NCI-H446 (cell line): ENCODE data around the gene GINS3.

ENCODE experiments used
- DNase-seq, 2 experiments: peaks; one replicate each; lab custom pipeline; 2025; lab: John Stamatoyannopoulos, UW

Gene GINS3

GRCh38 chr16:58392215-58393137, at the start of gene GINS3:
GINS3 (plus strand) TSS chr16:58392471; CDS start chr16:58392602, 131 bp downstream.
- DNase-seq, result peak; percentile 60 to 84

DNA sequence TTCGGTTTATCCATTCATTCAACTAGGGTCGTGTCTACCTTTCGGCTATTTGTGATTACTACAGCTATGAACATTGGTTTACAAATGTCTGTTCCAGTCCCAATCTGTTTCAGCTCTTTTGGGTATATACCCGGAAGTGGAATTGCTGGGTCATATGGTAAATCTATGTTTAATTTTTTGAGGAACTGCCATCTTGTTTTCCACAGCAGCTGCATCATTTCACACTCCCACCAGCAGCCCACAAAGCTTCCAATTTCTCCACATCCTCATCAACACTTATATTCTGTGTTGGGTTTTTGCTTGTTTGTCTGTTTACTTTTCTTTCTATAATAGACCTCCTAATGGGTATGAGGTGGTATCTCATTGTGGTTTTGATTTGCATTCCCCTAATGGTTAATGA, 48.7 kb upstream of the GINS3 start:
- no peak for DNase-seq

DNA sequence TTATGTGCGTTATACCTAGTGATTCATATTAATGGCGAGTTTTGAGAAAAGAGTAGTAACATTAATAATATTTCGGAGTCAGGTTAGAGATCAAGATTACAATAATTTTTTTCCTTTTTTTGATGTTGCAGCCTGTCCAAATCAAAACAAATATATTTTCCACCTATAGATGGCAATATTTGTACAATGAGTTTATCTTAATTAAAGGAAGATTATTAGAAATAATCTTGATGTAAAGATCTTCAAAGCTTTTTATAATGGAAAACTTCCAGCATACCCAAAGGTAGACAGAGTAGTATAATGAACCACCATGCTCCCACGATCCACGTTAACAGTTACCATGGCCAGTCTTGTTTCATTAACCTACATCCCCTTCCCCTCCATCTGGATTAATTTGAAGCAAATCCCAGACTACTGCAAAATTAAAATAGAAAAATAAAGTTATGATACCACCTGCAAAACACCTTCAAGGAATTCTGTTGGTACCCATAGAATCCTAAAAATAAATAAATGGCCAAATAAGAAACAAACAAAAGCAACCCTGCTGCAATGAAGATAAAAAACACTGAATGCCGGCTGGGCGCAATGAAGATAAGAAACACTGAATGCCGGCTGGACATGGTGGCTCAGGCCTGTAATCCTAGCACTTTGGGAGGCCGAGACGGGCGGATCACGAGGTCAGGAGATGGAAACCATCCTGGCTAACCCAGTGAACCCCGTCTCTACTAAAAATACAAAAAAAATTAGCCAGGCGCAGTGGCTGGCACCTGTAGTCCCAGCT, 46.5 kb upstream of the GINS3 start:
- DNase-seq, result no peak

GRCh38 chr16:58346831-58347371, 45.4 kb upstream of the GINS3 start:
- no peak for DNase-seq

- no peak for DNase-seq
Measured at GRCh38 chr16:58348986-58349385, 43.3 kb upstream of the GINS3 start.

DNA sequence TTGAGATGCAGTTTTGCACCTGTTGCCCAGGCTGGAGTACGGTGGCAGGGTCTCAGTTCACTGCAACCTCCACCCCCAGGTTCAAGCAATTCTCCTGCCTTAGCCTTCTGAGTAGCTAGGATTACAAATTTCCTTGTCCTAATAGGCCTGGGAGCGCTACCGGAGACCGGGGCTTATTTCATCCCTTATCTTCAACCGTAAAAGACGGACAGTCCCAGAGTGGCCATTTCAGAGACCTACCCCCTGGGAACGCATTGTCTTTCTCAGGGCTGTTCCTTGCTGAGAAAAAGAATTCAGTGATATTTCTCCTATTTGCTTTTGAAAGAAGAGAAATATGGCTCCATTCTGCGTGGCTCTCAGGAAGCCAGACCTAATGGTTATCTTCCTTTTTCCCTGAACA, 39.6 kb upstream of the GINS3 start:
- DNase-seq, result no peak

- DNase-seq, result no peak
Measured at GRCh38 chr16:58360041-58360634, 32.1 kb upstream of the GINS3 start.

DNA sequence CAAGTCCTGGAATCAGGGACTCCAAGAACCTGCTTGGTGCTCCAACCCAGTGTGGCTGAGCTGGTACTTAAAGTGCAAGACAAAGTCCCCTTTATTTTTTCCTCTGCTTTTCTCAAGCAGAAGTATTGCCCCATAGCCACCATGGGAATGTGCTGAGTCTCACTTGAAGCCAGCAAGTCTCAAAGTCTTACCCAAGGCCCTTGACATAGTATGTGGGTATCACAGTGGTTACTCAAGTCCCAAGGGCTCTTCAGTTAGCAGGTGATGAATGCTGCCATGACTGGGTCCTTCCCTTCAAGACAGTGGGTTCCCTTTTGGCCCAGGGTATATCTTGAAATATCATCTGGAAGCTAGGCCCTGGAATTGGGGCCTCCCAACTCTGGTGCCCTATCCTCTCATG, 30.5 kb upstream of the GINS3 start:
- DNase-seq, result no peak

- no peak for DNase-seq
Measured at GRCh38 chr16:58363746-58364393, 28.4 kb upstream of the GINS3 start.

DNA sequence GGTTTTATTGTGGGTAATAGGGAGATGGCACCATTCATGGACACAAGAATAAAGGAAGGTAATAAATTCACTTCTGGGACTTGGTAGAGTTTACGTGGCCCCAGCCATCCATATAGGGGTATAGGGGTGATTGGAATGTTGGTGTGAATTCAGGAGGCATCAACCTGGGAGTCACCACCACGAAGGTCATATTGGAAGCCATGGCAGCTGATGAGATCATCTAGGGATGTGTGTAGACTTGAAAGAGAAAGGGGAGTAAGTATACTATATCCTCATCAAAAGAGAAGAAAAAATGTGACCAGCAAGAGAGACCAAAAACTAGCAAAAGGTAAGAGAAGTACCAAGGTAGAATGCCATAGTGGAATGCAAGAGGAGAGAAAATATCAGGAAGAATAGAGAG, 26.6 kb upstream of the GINS3 start:
- DNase-seq, result no peak

GRCh38 chr16:58366247-58367031, 25.8 kb upstream of the GINS3 start:
- no peak for DNase-seq

- no peak for DNase-seq
Measured at GRCh38 chr16:58367252-58367651, 25.0 kb upstream of the GINS3 start.

DNA sequence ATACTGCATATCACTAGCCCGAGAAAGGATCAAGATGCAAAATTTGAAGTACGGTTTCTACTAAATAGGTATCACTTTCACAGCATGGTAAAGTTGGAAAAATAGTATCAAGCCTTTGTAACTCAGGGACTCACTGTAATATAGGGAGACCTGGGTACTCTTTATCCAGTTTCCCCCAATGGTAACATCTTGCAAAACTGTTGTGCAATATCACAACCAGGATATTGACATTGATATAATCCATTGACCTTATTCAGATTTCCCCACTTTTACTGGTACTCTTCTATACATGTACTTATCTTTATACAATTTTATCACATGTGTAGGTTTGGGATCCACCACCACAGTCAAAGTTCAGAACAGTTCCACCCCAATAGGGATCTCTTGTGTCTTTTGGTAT, 20.4 kb upstream of the GINS3 start:
- DNase-seq, result no peak

DNA sequence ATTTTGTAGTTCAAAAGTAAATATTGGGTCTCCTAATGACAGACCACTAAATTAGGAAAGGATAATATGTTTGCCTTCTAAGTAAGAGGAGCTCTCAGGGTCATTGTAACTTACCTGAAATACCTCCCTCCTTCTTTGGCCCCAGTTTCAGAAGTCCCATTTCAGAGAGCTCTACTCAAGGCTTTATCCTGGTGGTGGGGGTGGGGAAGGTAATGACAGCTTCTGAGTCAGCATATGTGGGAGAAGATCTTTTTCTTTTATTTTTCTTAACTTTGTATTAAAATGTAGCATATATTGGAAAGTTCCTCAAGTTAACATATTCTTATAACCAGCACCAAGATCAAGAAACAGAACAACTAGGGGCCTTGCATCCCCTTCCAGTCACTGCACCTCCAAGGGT, 16.9 kb upstream of the GINS3 start:
- no peak for DNase-seq

DNA sequence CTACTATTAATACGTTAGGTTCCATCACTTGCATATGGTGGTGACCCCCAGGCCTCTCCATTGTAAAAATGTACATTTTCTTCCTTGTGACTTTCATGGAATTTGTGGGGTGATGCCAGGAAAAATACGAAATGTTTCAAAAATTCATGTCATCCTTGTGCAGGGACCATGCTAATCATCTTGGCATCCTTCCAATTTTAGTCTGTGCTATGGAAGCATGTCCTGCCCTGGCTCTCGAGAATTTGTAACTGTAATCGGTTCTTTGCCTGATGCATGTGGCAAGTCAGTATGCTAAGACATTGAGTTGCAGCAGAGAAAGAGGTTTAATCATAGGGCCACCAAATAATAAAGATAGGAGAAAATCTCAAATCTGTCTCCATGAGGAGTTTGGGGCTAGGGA, 14.3 kb upstream of the GINS3 start:
- DNase-seq, result no peak

GRCh38 chr16:58378401-58378800, 13.9 kb upstream of the GINS3 start:
- DNase-seq, result no peak

- DNase-seq, result no peak
Measured at GRCh38 chr16:58379736-58380135, 12.5 kb upstream of the GINS3 start.

DNA sequence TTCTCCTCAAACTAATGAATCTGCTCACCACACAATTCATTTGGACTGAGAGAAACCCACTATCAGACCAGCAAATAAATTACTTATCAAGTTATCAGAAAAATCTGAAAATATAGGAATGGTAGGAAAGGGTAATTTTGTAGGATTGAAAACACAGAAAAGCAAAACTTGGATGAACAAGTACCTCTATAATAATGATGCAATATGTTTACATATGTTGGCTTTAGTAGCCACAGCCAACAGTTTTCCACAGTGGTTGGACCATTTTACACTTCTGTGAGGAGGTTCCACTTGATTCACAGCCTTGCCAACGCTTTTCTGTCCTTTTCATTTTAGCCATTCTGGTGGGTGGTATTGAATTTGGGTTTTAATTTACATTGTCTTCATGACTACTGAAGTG, 10.6 kb upstream of the GINS3 start:
- DNase-seq, result no peak

GRCh38 chr16:58384437-58385055, 7.7 kb upstream of the GINS3 start:
- DNase-seq, result no peak

DNA sequence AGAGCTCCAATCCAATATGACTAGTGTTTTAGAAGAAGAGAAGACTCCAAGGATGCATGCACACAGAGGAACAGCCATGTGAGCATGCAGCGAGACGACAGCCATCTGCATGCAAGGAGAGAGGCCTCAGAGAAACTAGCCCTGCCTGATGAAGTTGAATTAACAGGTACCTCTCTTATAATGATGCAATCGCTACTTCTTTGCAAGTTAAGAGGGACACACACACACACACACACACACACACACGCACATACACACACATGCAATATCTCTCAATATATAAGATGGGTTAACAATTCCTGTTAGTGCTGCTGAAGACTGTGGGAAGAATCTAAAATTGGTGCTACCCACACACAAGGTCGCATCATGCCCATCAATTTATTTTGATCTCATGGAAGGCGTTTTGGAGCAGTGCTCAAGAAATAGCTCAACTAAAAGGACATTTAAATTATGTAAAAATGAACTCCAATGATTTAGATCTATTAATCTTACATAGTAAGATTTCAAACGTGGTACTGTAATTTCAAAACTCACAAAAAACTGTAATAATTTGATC, 7.0 kb upstream of the GINS3 start:
- no peak for DNase-seq
